ENCODE data around the gene HAPLN2.
"Not testable (repeated sequence)": the region's sequence is repeated elsewhere in the genome, so short reads cannot be mapped to it uniquely, and the experiment has no call there.

HAPLN2 gene

GRCh38 chr1:156618853-156619581 is at the start of gene HAPLN2:
TSS of gene HAPLN2 (plus strand) at chr1:156619415. CDS start at chr1:156623491, 4,076 bp downstream.
- peak; percentile 34 for DNase-seq

DNA sequence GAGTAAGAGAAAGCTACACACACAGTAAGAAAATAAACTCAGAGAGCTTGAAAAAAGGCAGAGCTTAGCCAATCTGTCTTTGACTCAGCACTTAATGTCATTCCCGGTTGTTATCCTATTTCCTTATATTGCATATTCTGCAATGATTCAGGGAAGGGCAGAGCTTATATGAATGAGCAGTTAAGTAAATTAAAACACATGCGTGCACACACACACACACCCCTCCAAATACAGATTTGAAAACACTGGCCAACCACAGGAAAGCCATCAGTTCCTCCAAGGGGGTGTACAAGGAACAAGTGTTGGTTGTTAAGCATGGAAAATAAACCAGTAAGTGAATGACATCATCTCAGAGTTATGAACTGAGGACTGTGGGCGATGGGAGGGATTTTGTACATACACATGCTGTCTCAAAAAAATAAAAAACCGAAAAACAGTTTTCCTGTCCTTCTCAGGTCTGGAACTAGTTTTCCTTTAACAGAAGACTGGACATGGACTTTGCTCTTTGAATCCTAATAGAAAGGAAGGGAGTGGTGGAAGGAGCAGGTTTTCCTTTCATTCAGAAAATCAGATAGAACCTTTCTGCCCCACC is 47.9 kb upstream of the HAPLN2 start:
- DNase-seq = peak; percentile 35

- DNase-seq = peak; percentile 92
Measured at GRCh38 chr1:156571919-156572662, 47.1 kb upstream of the HAPLN2 start, which contains the start of gene IQGAP3. TSS of gene IQGAP3 (minus strand) at chr1:156572565. CDS start at chr1:156572529, 36 bp downstream.

DNA sequence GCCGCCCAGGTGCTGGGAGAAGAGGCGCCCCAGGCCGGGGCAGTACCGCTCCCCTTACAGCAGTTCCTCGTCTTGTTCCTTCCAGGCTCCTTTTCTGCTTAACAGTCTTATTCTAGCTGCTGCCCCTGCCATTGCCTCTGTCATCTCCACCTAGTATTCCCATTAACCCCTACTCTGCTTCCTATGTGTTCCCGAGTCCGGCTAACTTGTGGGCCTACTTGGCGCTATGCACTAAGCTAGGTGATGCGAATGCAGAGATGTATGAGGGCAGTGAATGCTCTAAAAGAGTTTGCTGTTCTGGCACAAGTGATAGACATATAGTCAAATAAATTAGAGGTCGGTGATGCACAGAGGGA is 46.6 kb upstream of the HAPLN2 start:
- DNase-seq = no peak

- no peak for DNase-seq
Measured at GRCh38 chr1:156574039-156574633, 45.1 kb upstream of the HAPLN2 start.

DNA sequence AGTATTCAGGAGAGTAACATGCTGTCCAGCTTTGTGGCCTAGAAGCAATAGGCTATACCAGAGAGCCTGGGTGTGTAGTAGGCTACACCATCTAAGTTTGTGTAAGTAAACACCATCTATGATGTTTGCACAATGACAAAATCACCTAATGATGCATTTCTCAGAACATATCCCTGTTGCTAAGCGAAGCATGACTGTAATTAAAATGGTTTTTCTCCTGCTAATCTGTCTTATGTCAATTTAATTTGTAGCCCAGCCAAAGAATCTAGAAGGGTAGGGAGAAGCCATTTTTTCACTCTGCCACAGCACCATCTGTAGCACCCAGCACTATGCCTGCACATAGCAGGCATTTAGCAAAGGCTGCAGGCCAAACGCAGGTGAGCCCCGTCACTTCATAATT is 41.7 kb upstream of the HAPLN2 start:
- no peak for DNase-seq

- DNase-seq = no peak
Measured at GRCh38 chr1:156578055-156578454, 41.2 kb upstream of the HAPLN2 start.

GRCh38 chr1:156579472-156579871 is 39.7 kb upstream of the HAPLN2 start, which contains the start of gene TTC24:
TSS of gene TTC24 (plus strand) at chr1:156579723. CDS start at chr1:156581365, 1,642 bp downstream.
- no peak for DNase-seq

DNA sequence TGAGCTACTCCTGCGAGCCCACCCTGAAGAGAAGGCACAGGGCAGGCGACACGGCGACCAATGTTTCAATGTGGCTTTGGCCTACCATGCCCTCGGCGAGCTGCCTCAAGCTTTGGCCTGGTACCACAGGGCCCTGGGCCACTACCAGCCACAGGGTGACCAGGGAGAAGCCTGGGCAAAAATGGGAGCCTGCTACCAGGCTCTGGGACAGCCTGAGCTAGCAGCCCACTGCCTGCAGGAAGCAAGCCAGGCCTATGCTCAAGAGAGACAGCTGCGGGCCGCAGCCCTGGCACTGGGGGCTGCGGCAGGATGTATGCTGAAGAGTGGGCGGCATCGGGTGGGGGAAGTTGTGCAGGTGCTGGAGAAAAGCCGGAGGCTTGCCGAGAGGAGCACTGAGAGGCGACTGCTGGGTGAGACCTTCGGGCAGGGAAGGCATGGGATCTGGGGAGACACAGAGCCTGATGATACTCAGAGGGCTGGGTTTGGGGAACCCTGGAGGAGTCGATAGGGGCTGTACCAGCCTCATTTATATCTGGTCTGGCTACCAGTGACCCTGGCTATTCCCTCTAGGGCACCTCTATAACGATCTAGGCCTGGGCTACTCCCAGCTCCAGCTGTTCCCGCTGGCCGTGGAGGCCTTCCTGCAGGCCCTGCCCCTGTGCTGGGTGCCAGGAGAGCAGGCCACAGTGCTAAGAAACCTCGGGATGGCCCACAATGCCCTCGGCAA is 37.4 kb upstream of the HAPLN2 start:
- no peak for DNase-seq

DNA sequence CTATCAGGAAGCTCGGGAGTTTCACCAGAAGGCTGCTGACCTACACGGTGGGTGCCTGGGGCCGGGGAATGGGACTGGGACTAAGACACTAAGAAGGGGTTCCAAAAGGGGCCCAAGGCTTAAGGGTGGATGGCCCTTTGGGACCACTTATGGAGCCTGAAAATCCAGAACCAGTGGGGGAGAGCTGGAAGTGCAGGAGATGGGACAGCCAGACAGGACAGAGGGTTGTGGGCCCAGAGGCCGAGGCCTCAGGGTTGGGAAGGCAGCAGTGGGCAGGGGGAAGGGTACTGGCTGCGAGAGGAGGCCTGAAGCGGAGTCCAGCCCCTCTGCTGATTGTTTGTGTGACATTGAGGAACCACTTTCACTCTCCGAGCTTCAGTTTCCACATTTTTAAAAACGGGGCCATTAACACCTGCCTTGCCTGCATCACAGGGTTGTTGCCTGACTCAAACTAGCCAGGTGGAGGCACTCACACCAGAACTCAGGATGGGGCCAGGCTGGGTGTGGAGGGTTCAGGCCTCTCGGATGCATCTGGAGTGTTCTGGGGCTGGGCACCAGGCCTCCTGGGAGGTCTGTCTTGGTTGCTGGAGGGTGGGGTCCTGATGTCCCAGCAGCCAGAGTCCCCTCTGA is 36.7 kb upstream of the HAPLN2 start:
- no peak for DNase-seq

DNA sequence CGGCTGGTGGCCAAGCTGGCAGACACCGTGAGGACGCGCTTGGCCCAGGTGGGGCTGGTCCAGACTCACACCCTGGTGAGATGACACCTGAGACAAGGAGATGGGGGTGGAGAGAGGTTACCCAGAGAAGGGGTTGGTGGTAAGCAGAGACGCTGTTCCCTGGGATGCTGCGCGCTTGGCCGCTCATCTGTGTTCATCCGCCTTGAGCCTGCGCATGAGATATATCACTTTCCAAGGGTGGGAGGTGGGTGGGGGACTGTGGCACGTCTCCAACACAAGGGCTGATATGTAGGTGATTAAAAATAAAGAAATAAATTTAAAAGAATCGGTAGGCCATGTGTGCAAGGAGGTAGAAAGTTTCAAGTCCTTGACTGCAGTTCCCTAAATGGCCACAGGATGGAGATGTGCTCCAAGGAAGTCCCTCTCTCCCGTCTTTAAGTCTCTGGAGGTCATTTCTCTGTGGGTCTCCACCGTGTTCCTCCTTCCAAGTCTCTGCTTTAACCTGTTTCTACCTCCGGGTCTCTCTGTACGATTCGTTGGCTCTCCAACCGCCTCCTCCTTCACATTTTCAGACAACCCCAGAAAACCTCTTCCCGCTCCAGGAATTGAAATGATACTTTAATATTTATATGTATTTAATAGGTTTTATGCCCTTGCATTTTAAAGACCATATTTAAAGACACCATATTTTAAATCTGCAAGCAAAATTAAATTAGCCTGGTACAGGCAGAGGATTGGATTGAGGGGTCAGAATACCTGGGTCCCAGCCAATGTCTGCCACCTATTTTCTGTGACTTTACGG is 35.2 kb upstream of the HAPLN2 start:
- DNase-seq = peak; percentile 93

GRCh38 chr1:156584813-156585212 is 34.4 kb upstream of the HAPLN2 start:
- DNase-seq = peak; percentile 35

DNA sequence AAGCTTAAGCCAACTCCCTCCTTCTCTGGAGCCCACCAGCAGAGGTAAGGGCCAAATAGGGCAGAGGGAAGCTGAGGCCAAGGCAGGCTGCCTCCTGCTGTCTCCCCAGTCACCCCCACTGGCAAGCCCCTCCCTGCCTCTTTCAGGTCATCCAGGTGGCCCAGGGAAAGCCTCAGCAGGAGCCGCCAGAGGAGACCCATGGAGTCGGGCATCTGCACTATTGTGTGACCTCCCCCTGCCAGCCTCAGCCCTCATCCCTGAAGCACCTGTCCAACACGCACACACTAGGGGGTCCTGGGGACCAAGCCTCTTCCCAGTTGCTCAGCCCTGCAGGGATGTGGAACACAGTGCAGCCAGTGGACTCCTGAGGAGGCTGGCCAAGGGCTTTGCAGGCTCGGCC is 32.9 kb upstream of the HAPLN2 start:
- no peak for DNase-seq

- no peak for DNase-seq
Measured at GRCh38 chr1:156586892-156587477, 32.2 kb upstream of the HAPLN2 start.

GRCh38 chr1:156587927-156588326 is 31.3 kb upstream of the HAPLN2 start:
- DNase-seq = not testable (repeated sequence)

DNA sequence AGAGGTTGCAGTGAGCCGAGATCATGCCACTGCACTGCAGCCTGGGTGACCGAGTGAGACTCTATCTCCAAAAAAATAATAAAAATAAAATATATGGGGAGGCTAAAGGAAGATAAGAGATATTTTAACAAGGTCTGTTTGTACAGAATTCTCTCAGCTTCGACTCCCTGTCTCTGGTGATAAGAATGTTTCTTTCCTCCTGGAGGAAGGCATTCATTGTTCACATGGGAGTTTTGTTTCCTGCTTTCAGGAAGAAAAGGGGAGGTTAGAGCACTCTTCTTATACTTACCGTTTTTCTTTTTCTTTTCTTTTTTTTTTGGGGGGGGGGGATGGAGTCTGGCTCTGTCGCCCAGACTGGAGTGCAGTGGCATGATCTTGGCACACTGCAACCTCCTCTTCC is 29.7 kb upstream of the HAPLN2 start:
- no peak for DNase-seq

DNA sequence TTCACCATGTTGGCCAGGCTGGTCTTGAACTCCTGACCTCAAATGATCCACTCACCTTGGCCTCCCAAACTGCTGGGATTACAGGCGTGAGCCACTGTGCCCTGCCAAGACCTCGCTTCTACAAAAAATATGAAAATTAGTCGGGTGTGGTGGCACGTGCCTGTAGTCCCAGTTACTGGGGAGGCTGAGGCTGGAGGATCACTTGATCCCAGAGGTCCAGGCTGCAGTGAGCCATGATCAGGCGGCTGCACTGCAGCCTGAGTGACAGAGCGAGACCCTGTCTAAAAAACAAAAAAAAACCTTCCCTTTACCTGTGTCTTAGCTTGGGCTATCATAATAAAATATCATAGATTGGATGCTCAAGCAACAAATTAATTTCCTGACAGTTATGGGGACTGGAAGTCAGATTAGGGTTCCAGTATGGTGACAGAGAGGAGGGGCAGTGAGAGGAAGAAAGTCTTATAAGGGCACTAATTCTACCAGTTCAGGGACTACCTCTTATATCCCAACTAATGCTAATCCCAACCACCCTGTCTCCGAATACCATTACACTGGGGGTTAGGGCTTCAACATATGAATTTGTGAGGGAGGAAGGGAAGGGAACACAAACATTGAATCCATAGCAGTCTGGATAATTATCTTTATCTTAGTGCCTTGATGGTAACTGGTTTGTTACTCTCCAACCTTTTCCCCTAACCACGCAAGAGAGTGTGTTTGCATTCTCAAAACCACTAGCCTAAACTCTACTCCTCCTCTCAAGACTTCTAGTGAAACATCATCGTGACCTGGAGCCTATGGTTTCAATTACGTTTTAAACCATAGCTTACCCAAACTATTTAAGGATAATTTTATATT is 28.7 kb upstream of the HAPLN2 start:
- peak; percentile 14 for DNase-seq

DNA sequence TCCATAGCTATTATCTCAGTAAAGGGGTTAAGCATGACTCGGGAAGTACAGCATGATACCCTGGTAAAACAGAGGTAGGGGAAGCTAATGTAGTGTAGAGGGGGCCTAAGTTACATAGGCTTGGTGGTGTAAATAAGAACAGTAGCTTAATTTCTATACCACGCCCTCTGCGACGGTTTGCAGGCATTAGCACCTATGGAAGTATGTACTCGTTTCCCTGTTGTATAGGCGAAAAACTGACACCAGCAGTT is 28.1 kb upstream of the HAPLN2 start:
- DNase-seq = no peak

- peak; percentile 84 for DNase-seq
Measured at GRCh38 chr1:156591432-156592157, 27.6 kb upstream of the HAPLN2 start, which contains the start of gene NAXE. TSS of gene NAXE (plus strand) at chr1:156591776. CDS start at chr1:156591805, 29 bp downstream.

Data from hematopoietic multipotent progenitor cell treated with erythropoietin and hydrocortisone succinate and interleukin-3 and kit ligand, for 6 days (in vitro differentiated cells).